Suppressor macrophage treated with lipopolysaccharide for 4 hours (primary cell): Measurements from ENCODE around the gene CRKL.
"Not testable (repeated sequence)": the region's sequence is repeated elsewhere in the genome, so short reads cannot be mapped to it uniquely, and the experiment has no call there.

Source experiments
- DNase-seq: peaks from one replicate; pipeline ENCODE4 v3.0.0-alpha.2; 2020

The CRKL gene, protein sequence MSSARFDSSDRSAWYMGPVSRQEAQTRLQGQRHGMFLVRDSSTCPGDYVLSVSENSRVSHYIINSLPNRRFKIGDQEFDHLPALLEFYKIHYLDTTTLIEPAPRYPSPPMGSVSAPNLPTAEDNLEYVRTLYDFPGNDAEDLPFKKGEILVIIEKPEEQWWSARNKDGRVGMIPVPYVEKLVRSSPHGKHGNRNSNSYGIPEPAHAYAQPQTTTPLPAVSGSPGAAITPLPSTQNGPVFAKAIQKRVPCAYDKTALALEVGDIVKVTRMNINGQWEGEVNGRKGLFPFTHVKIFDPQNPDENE

DNA sequence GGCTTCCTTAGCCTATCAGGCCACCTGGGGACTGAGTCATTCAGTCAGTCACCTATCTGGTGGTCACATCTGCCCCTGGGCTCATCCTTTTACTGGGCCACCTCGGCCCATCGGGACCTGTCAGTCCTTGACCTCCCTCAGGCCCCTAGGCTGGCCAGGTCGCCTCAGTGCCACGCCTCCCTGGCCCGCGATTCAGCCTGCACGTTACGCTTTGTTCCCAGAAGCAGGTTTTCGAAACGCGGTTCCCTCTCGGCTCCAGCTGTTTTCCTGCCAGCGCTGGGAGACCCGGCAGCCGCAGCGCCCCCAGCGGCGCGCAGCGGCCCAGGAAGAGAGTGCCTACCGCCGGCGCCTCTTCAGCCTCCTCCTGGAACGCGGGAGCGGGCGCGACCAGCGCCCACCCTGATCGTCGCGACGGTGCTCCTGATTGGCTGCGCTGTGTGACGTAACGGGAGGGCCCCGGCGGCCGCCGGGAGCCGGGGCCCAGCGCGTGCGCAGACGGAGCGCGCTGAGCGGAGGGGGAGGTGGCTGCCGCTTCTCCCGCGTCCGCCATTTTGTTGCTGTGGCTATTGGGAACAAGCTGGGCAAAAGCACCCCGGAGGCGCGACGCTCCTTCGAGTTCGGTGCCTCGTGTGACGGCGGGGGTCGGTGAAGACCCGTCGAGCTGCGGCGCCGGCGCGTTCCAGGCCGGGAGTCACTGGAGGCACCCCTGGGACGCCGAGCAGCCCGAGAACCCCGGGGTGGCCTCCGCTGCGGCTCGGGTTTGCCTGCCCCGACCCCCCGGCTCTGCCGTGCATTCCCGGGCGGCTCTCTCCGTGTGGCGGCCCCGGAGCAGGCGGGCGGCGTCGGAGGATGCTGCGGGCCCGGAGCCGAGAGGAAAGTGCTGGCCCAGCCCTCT is at the start of gene CRKL:
Gene CRKL (plus strand): TSS at position 492 of the 895 bp plus-strand sequence. CDS start 528 bp downstream, outside the sequence.
- DNase-seq: peak; percentile 99

DNA sequence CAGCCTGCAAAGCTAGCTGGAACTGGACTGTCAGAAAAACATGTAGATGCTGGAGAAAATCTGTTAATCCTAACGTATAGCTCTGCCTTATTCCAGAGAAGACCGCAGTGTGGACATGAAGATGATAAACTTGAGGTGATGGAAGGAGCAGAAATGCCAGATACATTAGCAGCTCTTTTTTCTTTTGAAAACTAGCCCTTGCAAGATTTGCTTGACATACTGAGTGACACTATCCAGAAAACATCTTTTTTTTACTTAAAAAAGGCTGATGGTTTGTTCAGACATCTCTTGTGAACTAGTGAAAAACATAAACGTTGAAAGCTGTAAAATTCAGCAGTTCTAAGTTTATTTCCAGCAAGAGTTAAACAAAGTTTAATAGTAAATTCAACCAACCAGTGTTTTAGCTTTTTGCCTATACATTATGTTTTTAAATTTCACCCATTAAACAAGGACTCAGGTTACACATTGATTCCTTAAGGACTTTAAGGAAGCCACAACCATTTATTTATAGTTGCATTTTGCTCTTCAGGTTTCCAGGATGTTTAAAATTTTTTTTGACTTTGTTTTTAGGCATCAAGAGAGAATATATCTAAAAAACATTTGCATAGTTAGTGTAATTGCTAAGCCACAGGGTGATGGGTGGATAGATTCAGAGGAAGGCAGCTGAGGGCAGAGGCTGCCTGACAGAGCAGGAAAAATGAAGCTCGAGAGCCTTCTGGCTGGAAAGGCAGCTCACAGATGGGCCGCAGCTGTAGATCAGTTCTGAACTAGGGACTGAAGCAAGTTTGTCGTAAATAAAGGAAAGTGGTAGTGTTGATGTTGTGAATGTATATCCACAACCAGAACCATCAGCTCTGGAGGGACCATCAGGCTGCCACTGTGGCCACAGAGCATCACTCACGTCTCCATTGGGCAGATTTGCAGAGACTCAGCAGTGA is 48.9 kb upstream of the CRKL start:
- DNase-seq: no peak

DNA sequence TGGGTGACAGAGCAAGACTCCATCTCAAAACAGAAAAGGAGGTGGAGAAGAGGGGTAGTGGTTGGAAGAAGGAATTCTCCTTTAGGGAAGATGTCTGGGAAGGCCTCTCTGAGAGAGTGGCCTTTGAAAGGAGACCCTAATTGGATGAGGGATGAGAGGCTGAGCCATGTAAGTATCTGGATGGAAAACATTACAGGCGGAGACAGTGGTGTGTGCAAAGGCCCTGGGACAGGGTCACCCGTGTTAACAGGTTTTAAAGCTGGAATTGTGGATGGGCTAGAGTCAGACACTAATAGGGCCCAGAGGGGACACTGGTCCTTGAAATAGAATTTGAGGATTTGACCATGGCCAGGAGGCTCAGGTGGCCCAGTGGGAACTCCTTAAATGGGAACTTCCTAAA is 48.0 kb upstream of the CRKL start:
- no peak for DNase-seq

DNA sequence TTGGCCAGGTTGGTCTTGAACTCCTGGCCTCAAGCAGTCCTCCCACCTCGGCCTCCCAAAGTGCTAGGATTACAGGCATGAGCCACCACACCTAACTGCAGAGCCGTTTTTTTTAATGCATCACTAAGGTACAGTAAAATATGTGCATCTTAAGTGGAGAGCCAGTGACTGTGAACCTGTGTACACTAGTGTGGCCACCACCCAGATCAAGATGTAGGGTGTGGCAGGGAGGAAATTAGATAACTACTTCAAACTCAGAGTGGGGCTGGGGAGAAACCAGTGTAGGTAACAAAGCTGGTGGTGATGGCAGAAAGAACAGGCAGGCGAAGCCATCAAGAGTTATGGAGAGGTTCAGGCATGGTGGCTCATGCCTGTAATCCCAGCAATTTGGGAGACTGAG is 44.0 kb upstream of the CRKL start:
- no peak for DNase-seq

DNA sequence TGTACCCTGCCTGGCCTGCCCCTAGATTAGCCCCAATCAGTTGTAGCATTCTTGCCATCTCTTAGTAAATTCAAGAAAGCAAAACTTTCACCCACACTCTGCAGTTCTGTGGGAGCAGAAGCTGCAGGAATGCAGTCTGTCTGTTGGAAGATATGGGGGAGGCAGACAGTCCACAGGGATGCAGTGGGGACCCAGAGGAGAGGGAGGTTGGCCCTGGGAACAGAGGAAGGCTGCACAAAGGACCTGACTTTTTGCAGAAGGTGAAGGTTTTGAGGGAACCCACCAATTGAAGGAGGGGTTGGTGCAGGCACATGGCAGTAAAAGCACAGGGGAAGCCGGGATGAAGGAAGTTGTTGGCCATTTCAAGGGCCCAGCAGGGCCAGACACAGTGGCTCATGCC is 41.9 kb upstream of the CRKL start:
- no peak for DNase-seq

DNA sequence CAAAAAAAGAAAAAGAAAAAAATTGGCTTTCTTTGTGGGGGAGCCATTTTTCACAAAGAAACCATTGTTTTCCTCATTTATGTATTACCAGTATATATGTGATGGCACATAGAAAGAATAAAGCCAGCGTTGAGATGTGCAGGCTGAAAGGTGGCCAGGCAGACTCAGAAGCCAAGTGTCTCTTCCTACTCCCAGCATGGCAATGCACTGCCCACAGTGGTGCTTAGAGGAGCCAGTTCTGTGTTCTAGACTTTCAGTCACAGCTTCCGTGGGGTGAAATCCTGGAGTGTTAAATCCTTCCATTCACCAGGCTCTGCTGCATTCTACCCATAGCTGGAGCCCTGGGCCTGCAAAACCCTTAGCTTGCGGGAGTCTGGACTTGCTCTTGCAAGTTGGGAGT is 39.5 kb upstream of the CRKL start:
- no peak for DNase-seq

DNA sequence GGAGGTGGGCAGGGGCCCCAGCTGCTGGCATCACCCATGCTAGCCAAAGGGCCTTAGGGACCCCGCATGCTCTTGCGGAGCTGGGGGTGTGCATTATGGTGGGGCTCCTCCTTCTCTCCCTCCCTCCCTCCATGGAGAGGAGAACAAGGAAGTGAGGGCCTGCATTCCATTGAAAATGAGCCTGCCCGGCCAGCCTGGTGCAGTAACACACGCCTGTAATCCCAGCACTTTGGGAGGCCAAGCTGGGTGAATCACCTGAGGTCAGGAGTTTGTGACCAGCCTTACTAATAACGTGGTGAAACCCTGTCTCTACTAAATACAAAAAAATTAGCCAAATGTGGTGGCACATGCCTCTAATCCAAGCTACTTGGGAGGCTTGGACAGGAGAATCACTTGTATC is 36.0 kb upstream of the CRKL start:
- DNase-seq: no peak

DNA sequence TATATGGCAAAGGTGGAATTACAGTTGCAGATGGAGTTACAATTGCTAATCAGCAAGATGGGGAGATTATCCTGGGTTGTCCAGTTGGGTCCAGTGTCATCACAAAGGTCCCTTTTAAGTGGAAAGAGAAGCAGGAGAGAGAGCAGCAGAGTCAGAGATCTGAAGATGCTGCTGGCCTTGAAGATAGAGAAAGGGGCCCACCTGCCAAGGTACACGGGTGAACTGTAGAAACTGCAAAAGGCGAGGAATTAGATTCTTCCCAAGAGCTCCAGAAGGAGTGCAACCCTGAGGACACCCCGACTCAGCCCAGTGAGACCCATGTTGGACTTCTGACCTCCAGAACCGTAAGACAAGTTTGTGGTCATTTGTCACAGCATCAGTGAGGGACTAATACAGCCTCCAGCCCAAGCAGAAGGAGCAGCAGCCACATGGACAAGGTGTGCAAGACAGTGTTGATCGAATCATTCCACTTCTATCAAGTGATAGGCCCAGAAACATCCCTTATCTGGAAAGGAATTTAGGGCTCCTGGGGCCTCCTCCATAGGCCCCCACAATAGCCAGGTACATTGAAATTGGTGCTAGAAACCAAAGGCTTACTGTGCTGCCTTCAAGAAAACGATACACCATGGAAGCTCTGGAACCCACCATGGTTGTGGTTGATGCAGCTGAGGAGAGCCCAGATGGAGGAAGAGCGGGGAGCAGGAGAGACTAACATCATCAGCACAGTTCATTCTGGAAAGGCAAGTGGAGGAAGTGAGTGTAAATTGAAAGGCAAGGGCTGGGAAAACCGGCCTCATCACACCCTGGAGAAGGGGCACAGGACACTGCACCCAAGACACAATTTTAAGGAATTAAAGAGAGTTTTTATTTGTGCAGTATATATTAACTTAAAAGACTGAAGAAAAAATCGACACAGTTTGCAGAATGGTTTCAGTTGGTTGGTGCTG is 35.1 kb upstream of the CRKL start:
- no peak for DNase-seq

DNA sequence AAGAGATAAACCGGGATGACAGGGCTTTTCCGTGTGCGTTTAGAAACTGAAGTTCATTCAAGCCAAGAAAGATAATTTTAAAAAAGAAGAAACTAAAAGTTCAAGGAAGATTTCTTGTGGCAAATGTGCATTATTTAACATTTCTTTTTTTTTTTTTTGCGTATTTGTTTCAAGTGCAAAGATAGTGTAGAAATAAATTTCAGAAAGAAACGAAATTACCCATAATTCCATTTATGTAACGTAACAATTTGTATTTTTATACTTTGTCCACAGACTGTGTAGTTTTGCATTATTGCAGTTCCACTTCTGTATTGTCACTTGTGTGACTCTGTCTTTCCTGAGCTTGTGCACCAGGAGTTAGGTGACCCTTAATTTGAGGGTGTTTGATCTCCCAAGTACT is 34.4 kb upstream of the CRKL start:
- DNase-seq: no peak

DNA sequence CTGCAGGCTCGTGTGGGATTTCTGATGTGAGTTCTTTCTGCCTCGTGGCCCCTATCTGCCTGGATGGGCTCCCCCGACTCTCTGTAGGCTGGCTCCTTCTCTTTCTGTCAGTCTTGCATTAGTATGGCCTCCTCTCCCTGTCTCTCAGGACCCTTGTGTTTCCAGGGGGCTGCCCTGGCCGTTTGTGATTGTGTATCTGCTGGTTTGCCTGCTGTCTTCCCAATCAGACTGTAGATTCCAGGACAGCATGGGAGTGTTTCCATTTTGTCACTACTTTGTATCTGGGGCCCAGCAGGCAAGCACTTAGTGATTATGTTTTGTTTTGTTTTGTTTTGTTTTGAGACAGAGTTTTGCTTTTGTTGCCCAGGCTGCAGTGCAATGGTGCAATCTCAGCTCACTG is 32.8 kb upstream of the CRKL start:
- no peak for DNase-seq

DNA sequence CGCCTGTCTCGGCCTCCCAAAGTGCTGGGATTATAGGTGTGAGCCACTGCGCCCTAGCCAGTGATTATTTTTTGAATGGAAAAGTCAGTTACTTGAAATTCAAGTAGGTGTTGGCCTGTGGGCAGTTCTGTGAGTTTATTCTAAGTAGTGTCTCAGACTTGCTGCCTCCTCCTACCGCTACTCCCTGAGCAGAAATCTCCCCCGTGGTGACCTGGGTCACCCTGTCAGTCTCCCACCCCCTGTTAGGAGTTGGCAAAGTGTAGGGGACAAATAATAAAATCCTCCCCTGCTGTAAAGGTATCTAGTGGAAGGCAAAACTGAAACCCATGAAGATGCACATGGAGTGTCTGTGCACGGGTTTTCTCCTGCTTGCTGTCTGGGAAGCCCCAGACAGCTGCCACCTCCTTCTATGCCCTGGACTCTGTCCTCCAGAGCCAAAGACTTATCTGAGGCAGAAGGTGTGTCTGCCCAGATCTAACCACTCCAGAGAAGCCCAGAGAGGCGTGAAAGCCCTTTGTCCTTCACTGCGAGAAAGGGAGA is 32.1 kb upstream of the CRKL start:
- DNase-seq: no peak

DNA sequence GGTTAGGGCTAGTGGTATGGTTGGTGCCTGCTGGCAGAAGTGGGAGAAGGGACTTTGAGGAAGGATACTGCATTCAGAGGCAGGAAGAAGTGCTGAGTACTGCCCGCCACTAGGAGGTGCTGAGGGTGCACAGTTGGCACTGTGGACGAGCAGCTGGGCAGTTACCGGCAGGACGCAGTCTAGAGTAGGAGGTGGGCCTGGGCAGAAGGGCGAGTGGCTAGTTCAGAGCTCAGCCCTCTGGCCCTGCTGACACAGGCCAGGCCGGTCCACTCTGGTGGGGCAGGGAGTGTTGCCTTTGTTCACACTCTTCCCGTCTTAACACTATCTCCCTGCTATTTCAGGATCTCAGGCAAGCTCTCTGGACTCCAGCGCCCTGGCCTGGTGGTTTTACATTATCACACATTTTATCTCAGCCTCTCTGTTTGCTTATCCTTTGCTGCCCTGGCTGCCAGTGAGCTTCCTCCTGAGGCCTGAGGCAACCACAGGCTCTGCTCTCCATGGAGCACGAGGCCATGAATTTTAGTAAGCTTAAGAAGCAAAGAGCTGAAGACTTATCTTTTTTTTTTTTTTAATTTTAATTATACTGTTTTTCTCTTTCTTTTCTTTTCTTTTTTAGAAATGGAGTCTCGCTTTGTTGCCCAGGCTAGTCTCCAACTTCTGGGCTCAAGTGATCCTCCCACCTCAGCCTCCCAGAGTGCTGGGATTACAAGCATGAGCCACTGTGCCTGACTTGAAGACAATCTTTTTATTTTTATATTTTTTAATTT is 31.5 kb upstream of the CRKL start:
- DNase-seq: peak; percentile 87

DNA sequence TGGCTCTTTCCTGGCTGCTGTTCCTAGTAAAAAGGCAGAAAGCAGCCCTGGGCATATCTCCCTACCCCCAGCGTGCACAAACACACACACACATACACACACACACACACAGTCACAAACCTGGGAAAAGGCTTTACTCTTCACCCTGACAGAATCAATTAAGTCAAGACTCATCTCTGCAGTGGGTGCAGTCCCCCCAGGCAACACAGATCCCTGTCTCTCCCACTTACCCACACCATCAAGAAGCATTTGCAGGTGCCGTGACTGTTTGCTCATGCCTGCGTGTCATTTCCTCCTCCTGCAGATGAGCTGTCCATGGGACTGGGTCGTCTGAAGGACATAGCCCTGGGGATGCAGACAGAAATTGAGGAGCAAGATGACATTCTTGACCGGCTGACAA is 29.8 kb upstream of the CRKL start:
- DNase-seq: no peak

DNA sequence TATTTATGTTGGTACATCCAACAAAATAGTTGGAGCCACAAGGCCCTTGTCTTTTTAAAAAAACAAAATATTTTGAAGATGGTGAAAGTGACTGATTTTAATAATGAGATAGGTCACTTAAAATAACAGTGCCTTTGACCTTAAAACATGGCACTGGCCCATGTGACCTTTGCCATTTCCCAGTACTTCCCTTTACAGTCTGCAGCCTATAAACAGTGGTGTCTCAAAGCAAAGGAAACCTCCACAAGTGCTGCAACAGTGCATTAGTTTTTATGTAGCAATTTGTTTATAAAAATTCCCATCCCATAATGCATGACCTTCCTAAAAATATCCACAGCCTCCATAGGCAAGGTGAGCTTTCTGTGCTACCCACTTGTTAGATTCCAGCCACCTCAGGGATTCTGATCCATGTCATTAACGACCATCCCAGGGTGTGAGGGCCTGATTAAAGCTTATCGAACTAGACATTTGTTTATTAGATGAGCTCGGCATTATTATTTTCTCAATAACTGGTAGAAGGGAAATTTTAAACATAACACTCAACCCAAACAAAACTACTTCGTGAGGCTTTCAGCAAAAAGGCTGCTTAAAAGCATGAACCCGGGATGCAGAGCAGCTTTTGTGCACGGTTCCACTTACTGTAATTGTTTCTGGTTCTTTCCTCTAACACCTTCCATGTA is 28.0 kb upstream of the CRKL start:
- DNase-seq: peak; percentile 37

DNA sequence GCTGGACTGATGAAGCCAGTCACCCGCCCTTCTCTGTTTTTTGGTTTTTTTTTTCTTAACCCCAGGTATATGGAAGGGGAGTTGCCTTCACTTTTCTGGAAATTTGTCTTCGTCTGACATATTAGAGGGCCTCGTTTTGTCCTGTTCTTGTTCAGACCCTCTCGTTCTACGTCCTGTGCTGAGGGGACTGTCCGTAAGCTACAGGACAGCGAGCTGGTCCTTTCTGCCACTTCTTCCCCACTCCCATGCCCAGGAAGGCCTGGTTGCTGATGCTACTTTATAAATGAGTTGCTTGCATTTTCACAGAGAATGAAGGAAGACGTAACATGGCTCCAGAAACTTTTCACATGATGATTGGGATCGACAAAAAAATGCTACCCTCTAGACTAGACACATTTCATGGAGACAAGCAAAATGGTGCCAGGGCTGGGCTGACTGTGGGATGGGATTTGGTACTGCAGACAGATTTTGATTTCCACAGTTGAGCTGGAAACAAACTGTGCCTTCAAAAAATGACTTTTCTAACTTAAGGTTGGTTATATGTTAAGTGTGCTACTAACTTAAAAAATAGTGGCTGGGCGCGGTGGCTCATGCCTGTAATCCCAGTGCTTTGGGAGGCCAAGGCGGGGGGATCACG is 27.2 kb upstream of the CRKL start:
- DNase-seq: no peak

DNA sequence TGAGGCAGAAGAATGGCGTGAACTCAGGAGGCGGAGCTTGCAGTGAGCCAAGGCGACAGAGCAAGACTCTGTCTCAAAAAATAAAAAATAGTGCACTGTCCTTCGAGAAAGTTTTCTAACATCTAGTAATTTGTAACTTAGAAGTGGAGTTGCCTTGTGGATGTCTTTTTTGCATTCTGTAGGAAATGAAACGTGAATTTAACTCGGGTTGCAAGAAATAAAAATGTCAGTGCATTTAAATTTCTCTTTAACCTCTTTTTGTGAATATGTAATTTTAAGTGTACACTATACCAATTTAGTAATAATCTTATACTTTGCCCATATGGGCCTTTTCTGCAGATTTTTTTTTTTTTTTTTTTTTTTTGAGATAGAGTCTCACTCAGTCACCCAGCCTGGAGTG is 26.2 kb upstream of the CRKL start:
- no peak for DNase-seq

DNA sequence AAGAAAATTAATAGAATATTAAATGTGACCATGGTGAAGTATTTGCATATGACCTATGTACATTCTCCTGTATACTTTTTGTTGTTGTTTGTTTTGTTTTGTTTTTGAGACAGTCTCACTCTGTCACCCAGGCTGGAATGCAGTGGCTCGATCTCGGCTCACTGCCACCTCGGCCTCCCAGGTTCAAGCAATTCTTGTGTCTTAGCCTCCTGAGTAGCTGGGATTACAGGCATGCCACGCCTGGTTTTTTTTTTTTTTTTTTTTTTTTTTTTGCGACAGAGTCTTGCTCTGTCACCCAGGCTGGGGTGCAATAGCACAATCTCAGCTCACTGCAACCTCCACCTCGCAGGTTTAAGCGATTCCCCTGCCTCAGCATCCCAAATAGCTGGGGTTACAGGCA is 19.5 kb upstream of the CRKL start:
- not testable (repeated sequence) for DNase-seq

DNA sequence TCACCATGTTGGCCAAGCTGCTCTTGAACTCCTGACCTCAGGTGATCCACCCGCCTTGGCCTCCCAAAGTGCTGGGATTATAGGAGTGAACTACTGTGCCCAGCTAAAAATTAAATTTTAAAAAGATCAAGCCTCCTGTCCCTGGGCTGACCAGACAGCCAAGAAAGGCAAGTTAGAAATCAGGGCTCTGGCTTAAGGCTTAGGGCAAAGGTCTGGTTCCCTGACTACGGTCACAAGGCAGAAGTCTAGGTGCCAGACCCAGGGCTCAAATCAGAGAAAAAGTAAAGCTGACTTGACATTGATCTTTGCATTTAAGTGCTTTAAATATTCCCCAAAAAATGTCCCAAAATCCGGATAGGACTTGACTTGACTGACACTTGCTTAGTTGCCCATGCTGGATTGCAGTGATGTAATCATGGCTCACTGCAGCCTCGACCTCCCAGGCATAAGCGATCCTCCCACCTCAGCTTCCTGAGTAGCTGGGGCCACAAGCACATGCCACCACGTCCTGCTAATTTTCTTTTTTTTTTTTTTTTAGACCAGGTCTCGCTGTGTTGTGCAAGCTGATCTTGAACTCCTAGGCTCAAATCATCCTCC is 17.3 kb upstream of the CRKL start:
- no peak for DNase-seq
